Neural cell (in vitro differentiated cells): Measurements from ENCODE around the gene GPANK1. TPM values are rescaled to one million over a fixed set of nuclear protein-coding genes. Genes with fewer than 3 reads are reported as not detected.

Experiments used
- H2AFZ ChIP-seq: fragments of 200-600, 300-800 bp; sonication (generic), shearing (Covaris generic); 2 replicates; pipeline ENCODE4 v1.6.0; 2014; ENCODE audit warnings: low read depth, mild to moderate bottlenecking, antibody characterized with exemption, low read length, moderate library complexity
- H3F3A ChIP-seq: fragments of 200-600 bp; shearing (Covaris generic); 2 replicates; pipeline ENCODE4 v1.6.1; 2016; ENCODE audit warnings: mild to moderate bottlenecking, moderate library complexity, mixed read lengths, antibody characterized with exemption, low read length; ENCODE audit not compliant: insufficient read depth, poor library complexity, severe bottlenecking
- H3K27ac ChIP-seq: fragments of 200-600, 300-800 bp; sonication (generic), shearing (Covaris generic); 2 replicates; pipeline ENCODE4 v1.5.1; 2014; ENCODE audit warnings: mild to moderate bottlenecking, low read length, moderate library complexity
- H3K27me3 ChIP-seq: fragments of 300-800, 200-600 bp; sonication (generic), shearing (Covaris generic); 2 replicates; pipeline ENCODE4 v1.6.0; 2014; ENCODE audit warnings: mild to moderate bottlenecking, low read depth, low read length, moderate library complexity; ENCODE audit not compliant: insufficient read depth
- H3K36me3 ChIP-seq: fragments of 300-800, 200-600 bp; sonication (generic), shearing (Covaris generic); 2 replicates; pipeline ENCODE4 v1.5.1; 2014; ENCODE audit warnings: mild to moderate bottlenecking, antibody characterized with exemption, low read length, moderate library complexity; ENCODE audit not compliant: insufficient read depth
- H3K4me2 ChIP-seq: fragments of 300-800, 200-600 bp; sonication (generic), shearing (Covaris generic); 2 replicates; pipeline ENCODE4 v1.6.0; 2014; ENCODE audit warnings: mild to moderate bottlenecking, low read length
- H3K4me3 ChIP-seq: fragments of 300-800, 200-600 bp; sonication (generic), shearing (Covaris generic); 2 replicates; pipeline ENCODE4 v1.5.1; 2014; ENCODE audit warnings: mild to moderate bottlenecking, low read length, moderate library complexity
- H3K79me2 ChIP-seq: fragments of 200-600 bp; shearing (Covaris generic); replicated peaks from 2 replicates; pipeline ENCODE4 v1.6.0; 2014; ENCODE audit warnings: mild to moderate bottlenecking, low read length, moderate library complexity; ENCODE audit not compliant: insufficient read depth
- H3K9ac ChIP-seq: fragments of 300-800, 200-600 bp; sonication (generic), shearing (Covaris generic); 2 replicates; pipeline ENCODE4 v1.6.1; 2016; ENCODE audit warnings: mild to moderate bottlenecking, low read length, mixed read lengths
- H3K9me2 ChIP-seq: fragments of 200-600 bp; shearing (Covaris generic); 2 replicates; pipeline ENCODE4 v1.6.1; 2016; ENCODE audit warnings: mild to moderate bottlenecking, low read length, mixed read lengths; ENCODE audit not compliant: insufficient read depth
- H3K9me3 ChIP-seq: fragments of 200-600, 300-800 bp; sonication (generic), shearing (Covaris generic); 2 replicates; pipeline ENCODE4 v1.6.1; 2016; ENCODE audit warnings: mild to moderate bottlenecking, mixed run types, low read length, moderate library complexity, mixed read lengths
- H4K20me1 ChIP-seq: fragments of 200-600 bp; shearing (Covaris generic); 2 replicates; pipeline ENCODE4 v1.6.1; 2016; ENCODE audit warnings: mild to moderate bottlenecking, mixed run types; ENCODE audit not compliant: insufficient read depth
- CTCF ChIP-seq: fragments of 450-650 bp; IDR thresholded peaks from 2 replicates; pipeline ENCODE4 v1.5.1; 2014; ENCODE audit warnings: antibody characterized with exemption, mild to moderate bottlenecking, moderate library complexity; ENCODE audit not compliant: poor library complexity, severe bottlenecking
- EP300 ChIP-seq: fragments of 450-650 bp; conservative IDR thresholded peaks from 2 replicates; pipeline ENCODE4 v1.6.1; 2014; ENCODE audit warnings: antibody characterized with exemption, mild to moderate bottlenecking, moderate library complexity; ENCODE audit not compliant: poor library complexity, severe bottlenecking
- EZH2 ChIP-seq: fragments of 200-600, 300-800 bp; shearing (Covaris generic), sonication (generic); IDR thresholded peaks from 2 replicates; pipeline ENCODE4 v1.6.1; 2014; ENCODE audit warnings: antibody characterized with exemption, low read length, borderline replicate concordance, mild to moderate bottlenecking; ENCODE audit not compliant: insufficient read depth, poor library complexity, severe bottlenecking
- MXI1 ChIP-seq: fragments of 450-650 bp; conservative IDR thresholded peaks from 2 replicates; pipeline ENCODE4 v1.6.1; 2014; ENCODE audit warnings: antibody characterized with exemption, mild to moderate bottlenecking; ENCODE audit not compliant: poor library complexity, severe bottlenecking
- POLR2AphosphoS5 ChIP-seq: IDR thresholded peaks from 2 replicates; pipeline ENCODE4 v1.6.1; 2012
- RAD21 ChIP-seq: fragments of 450-650 bp; conservative IDR thresholded peaks from 2 replicates; pipeline ENCODE4 v1.6.1; 2014; ENCODE audit warnings: antibody characterized with exemption, mild to moderate bottlenecking, moderate library complexity
- REST ChIP-seq: IDR thresholded peaks from 2 replicates; pipeline ENCODE4 v1.6.1; 2012; ENCODE audit warnings: borderline replicate concordance
- SMC3 ChIP-seq: fragments of 450-650 bp; conservative IDR thresholded peaks from 2 replicates; pipeline ENCODE4 v1.6.1; 2014; ENCODE audit warnings: antibody characterized with exemption, mild to moderate bottlenecking, moderate library complexity; ENCODE audit not compliant: poor library complexity
- TAF1 ChIP-seq: IDR thresholded peaks from 2 replicates; pipeline ENCODE4 v1.6.1; 2012; ENCODE audit warnings: low read depth
- polyA plus RNA-seq: library from polyadenylated mRNA; depleted of rRNA; stranded (reverse); fragments of >200 nt; gene quantifications from 2 replicates; pipeline ENCODE4 v1.2.3, GENCODE V29; 2014

GPANK1 gene
- polyA plus RNA-seq, 1 donor from 2014 or later: 18.4 TPM

- Histone ChIP-seq H2AFZ (no peak overlapping the region), H3K27me3 (no peaks in the 10 kb centered on the region), H4K20me1 (no peaks in the 10 kb centered on the region), H3K9me2 (no peaks in the 10 kb centered on the region), H3K36me3 (no peaks in the 10 kb centered on the region), H3K9ac (no peak overlapping the region), H3F3A (no peaks in the 10 kb centered on the region), H3K27ac (no peak overlapping the region), H3K4me3 (no peak overlapping the region), H3K9me3 (no peaks in the 10 kb centered on the region), H3K4me2 (no peak overlapping the region), H3K79me2 (no peaks in the 10 kb centered on the region)
- no peak for TF ChIP-seq SMC3
- no peak for TF ChIP-seq POLR2AphosphoS5
- TF ChIP-seq CTCF: no peak
- no peak for TF ChIP-seq RAD21
- no peak for TF ChIP-seq EP300
- TF ChIP-seq REST: no peak
- TF ChIP-seq EZH2: no peak
- no peak for TF ChIP-seq TAF1
- no peak for TF ChIP-seq MXI1
Measured at GRCh38 chr6:31693535-31693934, 28.7 kb upstream of the GPANK1 start.

GRCh38 chr6:31692886-31693285 is 28.1 kb upstream of the GPANK1 start:
- no peaks in the 10 kb centered on the region for H3K9me2 ChIP-seq
- H3K4me2 ChIP-seq: no peak overlapping the region
- no peaks in the 10 kb centered on the region for H3K36me3 ChIP-seq
- no peaks in the 10 kb centered on the region for H3K79me2 ChIP-seq
- no peaks in the 10 kb centered on the region for H4K20me1 ChIP-seq
- H3K4me3 ChIP-seq: no peak overlapping the region
- H3K9ac ChIP-seq: no peak overlapping the region
- no peaks in the 10 kb centered on the region for H3K27me3 ChIP-seq
- no peak overlapping the region for H3K27ac ChIP-seq
- no peaks in the 10 kb centered on the region for H3F3A ChIP-seq
- TF ChIP-seq RAD21 (no peak), EZH2 (no peak), POLR2AphosphoS5 (no peak), MXI1 (no peak), CTCF (no peak), EP300 (no peak), SMC3 (no peak), REST (no peak), TAF1 (no peak)
- no peak overlapping the region for H2AFZ ChIP-seq
- no peaks in the 10 kb centered on the region for H3K9me3 ChIP-seq
